ENCODE data around the gene HERC2. TPM values are rescaled to one million over a fixed set of nuclear protein-coding genes. Genes with fewer than 3 reads are reported as not detected.

Gene HERC2
- total and polyA plus RNA-seq, 2 donors (not counting 3 experiments of a cell fraction or from before 2014, with no cell fraction given) = 46.1 to 83.9 TPM

DNA sequence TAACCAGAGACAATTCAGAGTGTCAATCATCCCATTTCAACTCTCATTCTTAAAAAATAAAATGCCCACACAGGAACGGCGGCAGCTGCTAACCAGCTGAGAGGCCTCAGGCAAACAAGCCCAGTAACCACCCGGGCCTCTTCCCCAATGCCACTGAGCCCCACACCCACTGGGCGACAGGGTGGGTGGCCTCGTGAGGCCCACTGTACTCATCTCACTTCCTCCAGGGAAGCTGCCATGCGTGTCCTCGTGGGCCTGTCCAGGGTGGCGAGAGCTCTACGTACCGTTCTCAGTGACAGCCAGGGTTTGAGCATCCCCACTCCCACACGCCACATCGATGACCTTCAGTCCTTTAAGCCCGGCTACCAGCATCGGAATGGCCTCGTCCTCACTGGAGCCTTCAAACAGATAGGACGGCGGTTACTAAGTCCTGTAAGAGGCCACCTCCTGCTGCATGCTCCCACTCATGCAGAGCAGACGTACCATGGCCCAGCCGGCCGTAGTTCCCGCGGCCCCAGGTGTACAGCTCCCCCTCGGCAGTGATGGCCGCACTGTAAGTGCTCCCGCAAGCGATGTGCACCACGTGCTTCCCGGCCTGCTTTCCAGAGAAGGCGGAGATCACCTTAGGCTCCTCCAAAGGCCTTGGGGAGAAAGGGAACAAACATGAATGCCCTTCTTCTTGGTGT lies 56.5 kb downstream of the HERC2 start:
- Histone ChIP-seq H3K9ac (replicated peaks; ENCODE audit: extremely low read depth, insufficient read depth, low read length) (no peak overlapping the region), H2AFZ (ENCODE audit: low read depth, low read length) (no peak overlapping the region), H3K4me1 (ENCODE audit: control insufficient read depth, extremely low read depth, insufficient read depth, low read length) (peaks cover 5% of the 10 kb centered on the region), H3K4me3 (replicated peaks in 1 of 3; ENCODE audit: insufficient read depth in 1 of 3, low read depth in 1 of 3, low read length in 3 of 3) (no peak overlapping the region), H3K27me3 (ENCODE audit: control insufficient read depth in 2 of 2, insufficient read depth in 2 of 2, low read length in 2 of 2) (no peaks in the 10 kb centered on the region), H3K9me3 (replicated peaks; ENCODE audit: control insufficient read depth, insufficient read depth, low read length) (no peaks in the 10 kb centered on the region), H3K4me2 (ENCODE audit: insufficient read depth, low read length) (no peak overlapping the region), H3K9me1 (replicated peaks; ENCODE audit: control insufficient read depth, extremely low read depth, insufficient read depth, low read length) (no peaks in the 10 kb centered on the region), H4K20me1 (replicated peaks; ENCODE audit: control insufficient read depth, extremely low read depth, insufficient read depth, low read length) (no peaks in the 10 kb centered on the region), H3K27ac (ENCODE audit: insufficient read depth, low read depth, low read length) (no peak overlapping the region), H3K79me2 (ENCODE audit: control insufficient read depth, insufficient read depth, low read length) (peaks cover 12% of the 10 kb centered on the region), H3K36me3 (ENCODE audit: control insufficient read depth in 2 of 2, extremely low read depth in 1 of 2, insufficient read depth in 2 of 2, low read length in 2 of 2) (peaks cover 6 to 24% of the 10 kb centered on the region in 2 experiments)
- no TSS peak for BruUV-seq (replicated peaks)
- ChIA-PET POLR2A (no interaction called here), CTCF (no interaction called here)
- dilution Hi-C loops (cut with MboI; ENCODE audit: extremely low pct_ligation_motif_present, low sequenced_read_pairs) = no loop called here
- TF ChIP-seq JUN (IDR thresholded peaks at IDR 0.05; ENCODE audit: borderline replicate concordance, insufficient read depth, insufficient read length, low read depth) (no peak), MYC (IDR thresholded peaks at IDR 0.05; ENCODE audit: low read depth, low read length) (no peak), POLR2AphosphoS5 (IDR thresholded peaks at IDR 0.05; ENCODE audit: insufficient read depth, low read depth, low read length) (no peak), EZH2 (IDR thresholded peaks at IDR 0.05; ENCODE audit: borderline replicate concordance, low read depth, low read length, severe bottlenecking) (no peak), FOS (IDR thresholded peaks at IDR 0.05; ENCODE audit: borderline replicate concordance, insufficient read depth, low read length) (no peak)
- TF ChIP-seq, protein P1, sequence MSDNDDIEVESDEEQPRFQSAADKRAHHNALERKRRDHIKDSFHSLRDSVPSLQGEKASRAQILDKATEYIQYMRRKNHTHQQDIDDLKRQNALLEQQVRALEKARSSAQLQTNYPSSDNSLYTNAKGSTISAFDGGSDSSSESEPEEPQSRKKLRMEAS (IDR thresholded peaks at IDR 0.05; ENCODE audit: insufficient read depth, insufficient read length) = no peak
- DNase-seq (ENCODE audit: low read depth, low spot score) (no peak), FAIRE-seq (no peak)
- intact Hi-C loops (cut with micrococcal nuclease) = no loop called here

DNA sequence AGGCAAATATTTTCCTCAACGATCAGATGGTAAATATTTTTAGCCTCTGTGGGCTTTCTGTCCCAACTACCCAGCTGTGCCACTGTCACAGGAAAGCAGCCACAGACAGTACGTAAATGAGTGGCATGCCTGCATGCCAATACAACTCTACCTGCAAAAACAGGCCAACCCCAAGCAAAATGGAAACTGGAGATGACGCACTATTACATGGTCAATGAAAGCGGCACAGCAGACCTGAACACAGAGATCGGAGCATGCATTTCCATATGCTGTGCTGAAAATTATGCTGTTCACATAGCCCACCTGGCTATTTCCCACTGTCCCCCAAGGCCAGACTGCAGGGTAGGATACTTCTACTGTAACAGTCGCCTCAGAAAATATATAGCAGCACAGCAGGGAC lies 57.8 kb downstream of the HERC2 start:
- POLR2A ChIA-PET = no interaction called here
- intact Hi-C loops (cut with micrococcal nuclease) (no loop called here), dilution Hi-C loops (cut with MboI; ENCODE audit: extremely low pct_ligation_motif_present, low sequenced_read_pairs) (no loop called here)
- Histone ChIP-seq H3K9me3 (replicated peaks; ENCODE audit: control insufficient read depth, insufficient read depth, low read length) (no peaks in the 10 kb centered on the region), H3K36me3 (ENCODE audit: control insufficient read depth in 2 of 2, extremely low read depth in 1 of 2, insufficient read depth in 2 of 2, low read length in 2 of 2) (peaks cover 6 to 22% of the 10 kb centered on the region in 2 experiments), H2AFZ (ENCODE audit: low read depth, low read length) (no peak overlapping the region), H3K4me2 (ENCODE audit: insufficient read depth, low read length) (no peak overlapping the region), H3K27ac (ENCODE audit: insufficient read depth, low read depth, low read length) (no peak overlapping the region), H4K20me1 (replicated peaks; ENCODE audit: control insufficient read depth, extremely low read depth, insufficient read depth, low read length) (no peaks in the 10 kb centered on the region), H3K4me1 (ENCODE audit: control insufficient read depth, extremely low read depth, insufficient read depth, low read length) (peaks cover 5% of the 10 kb centered on the region), H3K9me1 (replicated peaks; ENCODE audit: control insufficient read depth, extremely low read depth, insufficient read depth, low read length) (no peaks in the 10 kb centered on the region), H3K27me3 (ENCODE audit: control insufficient read depth in 2 of 2, insufficient read depth in 2 of 2, low read length in 2 of 2) (no peaks in the 10 kb centered on the region), H3K4me3 (replicated peaks in 1 of 3; ENCODE audit: insufficient read depth in 1 of 3, low read depth in 1 of 3, low read length in 3 of 3) (no peak overlapping the region), H3K9ac (replicated peaks; ENCODE audit: extremely low read depth, insufficient read depth, low read length) (no peak overlapping the region), H3K79me2 (ENCODE audit: control insufficient read depth, insufficient read depth, low read length) (peaks cover 17% of the 10 kb centered on the region)
- TF ChIP-seq EZH2 (IDR thresholded peaks at IDR 0.05; ENCODE audit: borderline replicate concordance, low read depth, low read length, severe bottlenecking) (no peak), POLR2A (IDR thresholded peaks at IDR 0.05; ENCODE audit: low read depth, low read length) (no peak), FOS (IDR thresholded peaks at IDR 0.05; ENCODE audit: borderline replicate concordance, insufficient read depth, low read length) (no peak)
- TF ChIP-seq, protein P1 (IDR thresholded peaks at IDR 0.05; ENCODE audit: insufficient read depth, insufficient read length) = no peak
- no peak for DNase-seq (ENCODE audit: low read depth, low spot score)
- CTCF ChIA-PET = no interaction called here
- BruUV-seq (replicated peaks) = no TSS peak
- FAIRE-seq = peak; percentile 56
